ENCODE results near the gene DPY19L2.
"Not testable (repeated sequence)": the region's sequence is repeated elsewhere in the genome, so short reads cannot be mapped to it uniquely, and the experiment has no call there.

The DPY19L2 gene

GRCh38 chr12:63549034-63549433 is 119.3 kb downstream of the DPY19L2 start:
- not testable (repeated sequence) for H3K9ac ChIP-seq (ENCODE audit: low read depth, low read length, poor library complexity, severe bottlenecking); H3K4me1 ChIP-seq (ENCODE audit: insufficient read depth, low read length, poor library complexity, severe bottlenecking); H3K27me3 ChIP-seq (ENCODE audit: insufficient read depth, low read length, poor library complexity, severe bottlenecking); H3K9me2 ChIP-seq (replicated peaks; ENCODE audit: low read depth, low read length); H3K36me3 ChIP-seq (ENCODE audit: insufficient read depth, low read length); H3K9me3 ChIP-seq (ENCODE audit: insufficient read depth, low read depth, low read length); H3F3A ChIP-seq (ENCODE audit: low read depth); H3K4me2 ChIP-seq (ENCODE audit: low read depth, low read length, poor library complexity, severe bottlenecking); H3K4me3 ChIP-seq (ENCODE audit: low read length, poor library complexity, severe bottlenecking); H2AFZ ChIP-seq (ENCODE audit: low read length); H4K20me1 ChIP-seq (ENCODE audit: insufficient read depth, low read length, poor library complexity, severe bottlenecking); H3K79me2 ChIP-seq (ENCODE audit: insufficient read depth, low read length)

GRCh38 chr12:63545298-63545916 is 122.9 kb downstream of the DPY19L2 start:
- not testable (repeated sequence) for H3F3A ChIP-seq (ENCODE audit: low read depth); H4K20me1 ChIP-seq (ENCODE audit: insufficient read depth, low read length, poor library complexity, severe bottlenecking)

GRCh38 chr12:63538656-63539055 is 129.6 kb downstream of the DPY19L2 start:
- not testable (repeated sequence) for H2AFZ ChIP-seq (ENCODE audit: low read length); H3K4me1 ChIP-seq (ENCODE audit: insufficient read depth, low read length, poor library complexity, severe bottlenecking); H3K27me3 ChIP-seq (ENCODE audit: insufficient read depth, low read length, poor library complexity, severe bottlenecking); H4K20me1 ChIP-seq (ENCODE audit: insufficient read depth, low read length, poor library complexity, severe bottlenecking); H3K4me2 ChIP-seq (ENCODE audit: low read depth, low read length, poor library complexity, severe bottlenecking); H3K36me3 ChIP-seq (ENCODE audit: insufficient read depth, low read length); H3K9me3 ChIP-seq (ENCODE audit: insufficient read depth, low read depth, low read length); H3K9ac ChIP-seq (ENCODE audit: low read depth, low read length, poor library complexity, severe bottlenecking); H3K4me3 ChIP-seq (ENCODE audit: low read length, poor library complexity, severe bottlenecking); H3K9me2 ChIP-seq (replicated peaks; ENCODE audit: low read depth, low read length); H3K79me2 ChIP-seq (ENCODE audit: insufficient read depth, low read length); H3F3A ChIP-seq (ENCODE audit: low read depth)

More at GRCh38 chr12:63545298-63545916, 122.9 kb downstream of the DPY19L2 start:
- H2AFZ ChIP-seq (ENCODE audit: low read length); H3K4me1 ChIP-seq (ENCODE audit: insufficient read depth, low read length, poor library complexity, severe bottlenecking); H3K9ac ChIP-seq (ENCODE audit: low read depth, low read length, poor library complexity, severe bottlenecking); H3K79me2 ChIP-seq (ENCODE audit: insufficient read depth, low read length); H3K9me3 ChIP-seq (ENCODE audit: insufficient read depth, low read depth, low read length); H3K9me2 ChIP-seq (replicated peaks; ENCODE audit: low read depth, low read length); H3K4me2 ChIP-seq (ENCODE audit: low read depth, low read length, poor library complexity, severe bottlenecking); H3K27me3 ChIP-seq (ENCODE audit: insufficient read depth, low read length, poor library complexity, severe bottlenecking); H3K4me3 ChIP-seq (ENCODE audit: low read length, poor library complexity, severe bottlenecking); H3K36me3 ChIP-seq (ENCODE audit: insufficient read depth, low read length): not testable (repeated sequence)

GRCh38 chr12:63537838-63538237 is 130.5 kb downstream of the DPY19L2 start:
- H3K4me1 ChIP-seq (ENCODE audit: insufficient read depth, low read length, poor library complexity, severe bottlenecking), result not testable (repeated sequence)

GRCh38 chr12:63529641-63530040 is 138.7 kb downstream of the DPY19L2 start:
- not testable (repeated sequence) for H3K4me2 ChIP-seq (ENCODE audit: low read depth, low read length, poor library complexity, severe bottlenecking); H3K27me3 ChIP-seq (ENCODE audit: insufficient read depth, low read length, poor library complexity, severe bottlenecking); H3K36me3 ChIP-seq (ENCODE audit: insufficient read depth, low read length); H3K4me3 ChIP-seq (ENCODE audit: low read length, poor library complexity, severe bottlenecking); H3K79me2 ChIP-seq (ENCODE audit: insufficient read depth, low read length); H4K20me1 ChIP-seq (ENCODE audit: insufficient read depth, low read length, poor library complexity, severe bottlenecking); H2AFZ ChIP-seq (ENCODE audit: low read length); H3K9me3 ChIP-seq (ENCODE audit: insufficient read depth, low read depth, low read length); H3K4me1 ChIP-seq (ENCODE audit: insufficient read depth, low read length, poor library complexity, severe bottlenecking); H3K9me2 ChIP-seq (replicated peaks; ENCODE audit: low read depth, low read length); H3F3A ChIP-seq (ENCODE audit: low read depth); H3K9ac ChIP-seq (ENCODE audit: low read depth, low read length, poor library complexity, severe bottlenecking)

More at GRCh38 chr12:63537838-63538237, 130.5 kb downstream of the DPY19L2 start:
- H3K27me3 ChIP-seq (ENCODE audit: insufficient read depth, low read length, poor library complexity, severe bottlenecking); H3K9me2 ChIP-seq (replicated peaks; ENCODE audit: low read depth, low read length); H3K9me3 ChIP-seq (ENCODE audit: insufficient read depth, low read depth, low read length); H3K9ac ChIP-seq (ENCODE audit: low read depth, low read length, poor library complexity, severe bottlenecking); H3K4me3 ChIP-seq (ENCODE audit: low read length, poor library complexity, severe bottlenecking); H2AFZ ChIP-seq (ENCODE audit: low read length); H3K79me2 ChIP-seq (ENCODE audit: insufficient read depth, low read length); H3K36me3 ChIP-seq (ENCODE audit: insufficient read depth, low read length); H4K20me1 ChIP-seq (ENCODE audit: insufficient read depth, low read length, poor library complexity, severe bottlenecking); H3K4me2 ChIP-seq (ENCODE audit: low read depth, low read length, poor library complexity, severe bottlenecking); H3F3A ChIP-seq (ENCODE audit: low read depth): not testable (repeated sequence)

Measured in Loucy (cell line).